Kasumi-1 (cell line): Measurements from ENCODE around the gene GPER1.

Source experiments
- DNase-seq, 2 experiments: peaks; one replicate each; lab custom pipeline; 2025; lab: John Stamatoyannopoulos, UW

GPER1 gene

GRCh38 chr7:1120791-1121190, 32.9 kb downstream of the GPER1 start:
- no peak for DNase-seq

GRCh38 chr7:1121476-1121875, 33.6 kb downstream of the GPER1 start:
- DNase-seq = no peak

GRCh38 chr7:1121886-1122831, 34.2 kb downstream of the GPER1 start:
- DNase-seq = no peak

GRCh38 chr7:1122832-1123501, 35.1 kb downstream of the GPER1 start:
- DNase-seq = no peak

GRCh38 chr7:1123715-1124114, 35.8 kb downstream of the GPER1 start:
- DNase-seq = no peak

GRCh38 chr7:1124164-1124563, 36.3 kb downstream of the GPER1 start:
- no peak for DNase-seq

- no peak for DNase-seq
Observed at GRCh38 chr7:1124816-1125602, 37.1 kb downstream of the GPER1 start.

GRCh38 chr7:1125603-1125969, 37.7 kb downstream of the GPER1 start:
- DNase-seq = no peak

- no peak for DNase-seq
Observed at GRCh38 chr7:1127001-1127400, 39.1 kb downstream of the GPER1 start.

- no peak for DNase-seq
Observed at GRCh38 chr7:1129431-1129830, 41.5 kb downstream of the GPER1 start.

- DNase-seq = no peak
Observed at GRCh38 chr7:1130021-1130990, 42.4 kb downstream of the GPER1 start.

GRCh38 chr7:1131471-1132265, 43.8 kb downstream of the GPER1 start:
- DNase-seq = no peak

- peak; percentile 12 to 16 for DNase-seq
Observed at GRCh38 chr7:1134951-1135350, 47.0 kb downstream of the GPER1 start.

- DNase-seq = peak; percentile 2 to 3
Observed at GRCh38 chr7:1136841-1137516, 49.1 kb downstream of the GPER1 start.

- no peak for DNase-seq
Observed at GRCh38 chr7:1137517-1138167, 49.7 kb downstream of the GPER1 start.

- no peak for DNase-seq
Observed at GRCh38 chr7:1140476-1141104, 52.7 kb downstream of the GPER1 start.

- DNase-seq = no peak
Observed at GRCh38 chr7:1141651-1142050, 53.7 kb downstream of the GPER1 start.

GRCh38 chr7:1142051-1142635, 54.2 kb downstream of the GPER1 start:
- DNase-seq = no peak
